Right lobe of liver (tissue), 6 donors: Measurements from ENCODE around the gene SF3A1. TPM values are rescaled to one million over a fixed set of nuclear protein-coding genes. Genes with fewer than 3 reads are reported as not detected.

Experiments
- ATAC-seq, 4 donors: fragments of 200-7000 bp; cut with Tn5 transposase; one replicate each; pipeline ENCODE4 v1.9.1; 2020; ENCODE audit warnings: mild to moderate bottlenecking in 4 of 4, moderate library complexity in 4 of 4
- DNase-seq, 3 donors: peaks; one replicate each; pipeline ENCODE4 v3.0.0-alpha.2; 2020
- H3K27ac ChIP-seq, 3 donors: fragments of 200-600 bp; one replicate each; pipeline ENCODE4 v1.8.0; 2022
- H3K27me3 ChIP-seq, 2 donors: fragments of 200-600 bp; one replicate each; pipeline ENCODE4 v1.8.0; 2022
- H3K36me3 ChIP-seq, 4 donors: fragments of 200-600 bp; sonication (generic) in 1 of 4; one replicate each; pipeline versions ENCODE4 v1.5.1 to v1.8.0; 2017 to 2022; ENCODE audit warnings: control low read depth in 1 of 4
- H3K4me1 ChIP-seq, 4 donors: fragments of 200-600 bp; sonication (generic) in 1 of 4; one replicate each; pipeline versions ENCODE4 v1.5.1 to v1.8.0; 2017 to 2022; ENCODE audit warnings: control low read depth in 1 of 4
- H3K4me3 ChIP-seq, 3 donors: fragments of 200-600 bp; one replicate each; pipeline ENCODE4 v1.8.0; 2022
- H3K9me3 ChIP-seq, 4 donors: fragments of 200-600 bp; sonication (generic) in 1 of 4; one replicate each; pipeline versions ENCODE4 v1.5.1 to v1.8.0; 2017 to 2022; ENCODE audit warnings: control low read depth in 1 of 4
- POLR2A ChIP-seq: fragments of 450-650 bp; IDR thresholded peaks from one replicate; pipeline ENCODE4 v1.6.1; 2017; ENCODE audit warnings: antibody characterized with exemption, mild to moderate bottlenecking
- WGBS: methylation state at CpG from one replicate; pipeline ENCODE4 v1.1.6; 2018; ENCODE audit warnings: low coverage, low lambda C conversion rate; ENCODE audit not compliant: insufficient coverage; ENCODE audit errors: missing lambda C conversion rate; 5-methylcytosine and 5-hydroxymethylcytosine counted together
- intact Hi-C, 2 donors: fragments of 100-400 bp; cut with DNase I; formaldehyde crosslinking; loops; one replicate each; pipeline versions ENCODE4 v1.11.2 to v1.14.1; 2022
- total RNA-seq, 6 experiments: library from RNA; depleted of rRNA in 2 of 6; stranded (reverse); fragments of >200 nt in 2 of 6; fragmentation: NEBNext Ultra II Directional in 3 of 6; extraction: Animal tissue kit (Norgen Biotek cat#: 25700) in 3 of 6; gene quantifications; one replicate each; pipeline versions ENCODE4 v1.1.0 to v1.2.4, GENCODE V29; 2016 to 2023
- TF ChIP-seq, protein P1 (sequence below), 4 donors: fragments of 200-600 bp in 3 of 4; fragments of 450-650 bp in 1 of 4; IDR thresholded peaks; one replicate each; pipeline versions ENCODE4 v1.5.1 to v1.8.0; 2016 to 2022; ENCODE audit warnings: antibody characterized with exemption in 4 of 4, mild to moderate bottlenecking in 2 of 4
- donor health status: DM: no; HTN: yes; CAD: no.
- donor health status: DM: no; HTN: no; CAD: no.
- donor health status: DM: no; HTN: no; CAD: no.
- donor health status: DM: no; HTN: yes; CAD: no.
- donor health status: DM: no; HTN: yes; CAD: no.

Gene SF3A1
- total RNA-seq, 6 experiments from 2014 or later, result 42.6 to 72.8 (median 66.5) TPM

DNA sequence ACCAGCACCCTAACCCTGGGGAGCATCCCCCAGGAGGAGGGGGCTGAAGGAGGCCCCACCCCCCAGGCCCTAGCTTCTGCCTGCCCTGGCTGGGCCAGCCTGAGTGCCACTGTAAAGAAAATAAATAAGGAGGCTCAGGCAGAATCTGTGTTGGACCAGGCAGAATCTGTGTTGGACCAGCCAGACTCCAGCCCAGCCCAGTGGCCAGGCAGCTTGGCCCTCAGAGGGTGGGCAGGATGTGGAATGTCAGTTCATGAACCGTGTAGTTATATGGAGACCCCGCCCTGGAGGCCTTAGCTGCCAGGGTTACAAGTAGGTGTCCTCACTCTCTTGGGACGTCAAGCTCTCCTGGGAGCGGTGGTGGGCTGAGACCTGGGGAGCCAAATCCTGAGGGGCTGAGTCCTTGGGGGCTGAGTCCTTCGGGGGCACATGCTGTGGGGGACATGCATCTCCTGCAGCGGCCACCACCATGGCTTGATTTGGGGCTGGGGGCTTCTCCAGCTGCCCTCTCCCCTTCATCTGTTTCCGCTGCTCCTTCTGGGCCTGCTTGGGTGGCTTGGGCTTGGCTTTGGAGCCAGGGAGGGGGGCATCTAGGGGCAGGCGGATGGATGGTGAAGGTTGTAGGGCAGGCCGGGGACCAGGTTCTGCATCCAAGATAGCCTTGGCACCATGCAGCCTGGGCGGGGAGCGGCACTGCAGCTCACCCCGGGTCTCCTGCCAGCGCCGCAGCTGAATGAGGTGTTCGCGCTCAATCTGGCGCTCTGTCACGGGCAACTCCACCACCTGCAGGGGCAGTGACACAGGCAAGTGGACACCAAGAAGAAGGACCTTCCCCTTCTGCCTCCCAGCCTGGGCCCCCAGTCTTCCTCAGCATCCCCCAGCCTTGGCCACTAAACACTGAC lies 64.4 kb downstream of the SF3A1 start:
- Histone ChIP-seq H3K36me3 (peaks cover 0 to 48% (median 5%) of the 10 kb centered on the region in 4 donors), H3K4me1 (peaks cover 0 to 35% (median 19%) of the 10 kb centered on the region in 4 donors), H3K27ac (peak overlapping the region; percentile 39 to 75 (median 68)), H3K9me3 (no peaks in the 10 kb centered on the region), H3K4me3 (no peak overlapping the region), H3K27me3 (no peaks in the 10 kb centered on the region)
- intact Hi-C loops, result no loop called here
- no CpG with 5 or more reads among the region's 18 CpGs for WGBS
- no peak for ATAC-seq
- DNase-seq, result no peak
- no peak for TF ChIP-seq POLR2A
- TF ChIP-seq, protein P1, sequence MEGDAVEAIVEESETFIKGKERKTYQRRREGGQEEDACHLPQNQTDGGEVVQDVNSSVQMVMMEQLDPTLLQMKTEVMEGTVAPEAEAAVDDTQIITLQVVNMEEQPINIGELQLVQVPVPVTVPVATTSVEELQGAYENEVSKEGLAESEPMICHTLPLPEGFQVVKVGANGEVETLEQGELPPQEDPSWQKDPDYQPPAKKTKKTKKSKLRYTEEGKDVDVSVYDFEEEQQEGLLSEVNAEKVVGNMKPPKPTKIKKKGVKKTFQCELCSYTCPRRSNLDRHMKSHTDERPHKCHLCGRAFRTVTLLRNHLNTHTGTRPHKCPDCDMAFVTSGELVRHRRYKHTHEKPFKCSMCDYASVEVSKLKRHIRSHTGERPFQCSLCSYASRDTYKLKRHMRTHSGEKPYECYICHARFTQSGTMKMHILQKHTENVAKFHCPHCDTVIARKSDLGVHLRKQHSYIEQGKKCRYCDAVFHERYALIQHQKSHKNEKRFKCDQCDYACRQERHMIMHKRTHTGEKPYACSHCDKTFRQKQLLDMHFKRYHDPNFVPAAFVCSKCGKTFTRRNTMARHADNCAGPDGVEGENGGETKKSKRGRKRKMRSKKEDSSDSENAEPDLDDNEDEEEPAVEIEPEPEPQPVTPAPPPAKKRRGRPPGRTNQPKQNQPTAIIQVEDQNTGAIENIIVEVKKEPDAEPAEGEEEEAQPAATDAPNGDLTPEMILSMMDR (IDR thresholded peaks at IDR 0.05), result no peak

DNA sequence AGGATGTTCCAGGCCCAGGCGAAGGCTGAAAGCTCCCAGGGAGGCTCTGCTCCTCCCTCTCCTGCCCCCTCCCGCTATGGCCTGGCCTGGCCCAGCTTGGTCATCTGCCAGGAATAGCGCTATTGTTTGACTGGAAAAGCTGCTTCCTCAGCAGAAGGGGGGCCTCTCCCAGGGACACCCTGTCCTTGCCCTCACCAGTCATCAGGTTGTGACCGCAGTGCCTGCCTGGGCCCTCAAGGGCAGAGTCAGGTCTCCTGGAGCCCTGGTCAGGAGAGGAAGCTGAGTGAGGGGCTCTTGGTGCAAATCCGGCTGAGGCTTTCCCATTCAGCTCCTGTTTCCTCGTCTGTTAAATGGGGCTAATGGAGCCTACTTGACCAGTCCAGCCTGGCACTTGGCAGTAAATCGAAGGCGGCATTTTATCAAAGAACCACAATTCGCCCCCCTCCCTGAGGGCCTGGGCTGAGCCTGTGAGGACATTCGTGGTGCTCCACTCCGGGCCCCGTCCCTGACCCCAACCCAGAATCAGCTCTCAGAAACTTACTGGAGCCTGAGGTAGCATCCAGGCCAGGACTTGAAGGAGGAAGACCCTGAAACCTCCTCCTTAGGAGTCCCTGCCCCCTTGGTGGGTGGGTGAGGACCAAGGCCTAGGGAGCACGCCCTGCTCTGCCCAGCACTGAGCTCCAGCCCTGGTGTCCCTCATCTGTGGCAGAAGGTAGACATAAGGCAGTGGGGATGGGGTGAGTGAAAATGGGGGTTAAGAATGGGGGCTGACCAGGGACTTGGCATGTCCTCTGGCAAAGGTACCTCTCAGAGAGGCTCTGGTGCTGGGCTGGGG lies 65.4 kb downstream of the SF3A1 start:
- TF ChIP-seq POLR2A, result no peak
- TF ChIP-seq, protein P1 (IDR thresholded peaks at IDR 0.05), result no peak
- Histone ChIP-seq H3K27ac (peak overlapping the region; percentile 44 to 75 (median 68)), H3K36me3 (peaks cover 0 to 38% (median 5%) of the 10 kb centered on the region in 4 donors), H3K9me3 (no peaks in the 10 kb centered on the region), H3K4me1 (peaks cover 0 to 35% (median 19%) of the 10 kb centered on the region in 4 donors), H3K27me3 (no peaks in the 10 kb centered on the region), H3K4me3 (no peak overlapping the region)
- peak; percentile 83 to 92 (median 88) for DNase-seq
- WGBS, result 21% methylated on average over 3 of the region's 13 CpGs
- intact Hi-C loops, result no loop called here
- ATAC-seq, result peak; percentile 28 to 46 (median 32)

DNA sequence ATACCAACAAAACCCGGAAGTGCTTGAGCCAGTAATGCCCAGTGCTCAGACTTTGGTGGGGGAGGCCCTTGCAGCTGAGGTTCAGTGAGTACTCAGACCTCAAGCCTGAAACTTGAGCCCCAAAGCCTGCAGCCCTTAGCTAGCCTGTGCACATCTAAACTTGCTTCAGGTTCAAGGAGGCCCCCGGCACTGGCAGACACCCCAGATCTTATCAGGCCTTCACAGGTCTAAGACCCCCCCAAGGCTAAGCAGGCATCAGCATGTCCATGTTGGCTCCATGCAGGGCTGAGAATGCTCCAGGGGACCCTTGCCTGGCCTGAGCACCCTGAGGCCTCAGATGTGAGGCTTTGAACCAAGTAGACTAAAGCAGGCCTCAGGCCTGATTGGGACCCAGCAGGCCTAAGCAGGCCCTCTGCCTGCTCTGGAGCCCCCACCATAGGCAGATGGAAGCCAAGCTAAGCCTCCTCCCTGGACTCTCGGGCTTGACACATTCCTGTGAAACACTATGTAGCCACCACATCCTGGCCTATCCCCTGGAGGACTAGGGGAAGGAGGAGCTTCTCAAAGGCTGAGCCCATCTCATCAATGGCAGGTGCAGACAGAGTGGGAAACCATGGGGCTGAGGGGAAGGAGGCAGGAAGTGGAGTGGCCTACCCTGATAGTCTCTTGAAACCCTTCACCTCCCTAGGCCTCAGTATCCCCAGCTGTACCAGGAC lies 66.2 kb downstream of the SF3A1 start:
- 18% methylated on average over 2 of the region's 3 CpGs for WGBS
- Histone ChIP-seq H3K9me3 (no peaks in the 10 kb centered on the region), H3K4me1 (peaks cover 0 to 35% (median 19%) of the 10 kb centered on the region in 4 donors), H3K27me3 (no peaks in the 10 kb centered on the region), H3K4me3 (peak overlapping the region in 1 of 3 donors; percentile 84), H3K27ac (peak overlapping the region; percentile 44 to 75 (median 68)), H3K36me3 (peaks cover 0 to 32% (median 8%) of the 10 kb centered on the region in 4 donors)
- DNase-seq, result peak in 1 of 3 donors; percentile 60
- TF ChIP-seq, protein P1 (IDR thresholded peaks at IDR 0.05), result no peak
- TF ChIP-seq POLR2A, result no peak
- intact Hi-C loops, result no loop called here
- ATAC-seq, result no peak

DNA sequence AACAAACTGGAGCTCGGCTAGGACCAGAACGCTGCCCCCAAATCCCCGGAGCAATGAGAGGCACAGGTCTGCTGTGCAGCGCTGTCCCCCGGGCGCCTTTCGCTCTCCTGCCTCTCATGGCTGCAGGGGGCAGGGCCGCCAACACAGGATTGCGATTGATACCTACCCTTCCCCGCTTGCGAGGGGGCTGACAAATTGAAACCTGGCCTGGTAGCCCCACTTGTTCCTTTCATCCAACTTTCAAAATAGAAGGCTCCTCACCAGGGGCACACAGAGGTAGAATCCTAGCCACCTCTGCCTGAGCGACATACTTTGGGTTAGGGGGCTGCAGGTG lies 66.7 kb downstream of the SF3A1 start:
- intact Hi-C loops, result no loop called here
- WGBS, result 0% methylated on average over 1 of the region's 12 CpGs
- Histone ChIP-seq H3K27ac (peak overlapping the region; percentile 44 to 75 (median 68)), H3K36me3 (peaks cover 0 to 34% (median 10%) of the 10 kb centered on the region in 4 donors), H3K27me3 (no peaks in the 10 kb centered on the region), H3K4me1 (peaks cover 0 to 35% (median 19%) of the 10 kb centered on the region in 4 donors), H3K4me3 (peak overlapping the region; percentile 15 to 84 (median 29)), H3K9me3 (no peaks in the 10 kb centered on the region)
- TF ChIP-seq, protein P1 (IDR thresholded peaks at IDR 0.05), result no peak
- no peak for TF ChIP-seq POLR2A
- no peak for DNase-seq
- peak; percentile 0 to 4 (median 1) for ATAC-seq
